SH-SY5Y (cell line): Measurements from ENCODE around the gene INPPL1.

Experiments
- GATA2 ChIP-seq: IDR thresholded peaks from 2 replicates; pipeline ENCODE4 v1.6.1; 2011; ENCODE audit warnings: mild to moderate bottlenecking, low read depth, low read length
- GATA3 ChIP-seq: IDR thresholded peaks from 2 replicates; pipeline ENCODE4 v1.6.1; 2011; ENCODE audit warnings: low read depth, mild to moderate bottlenecking, low read length, moderate library complexity

- TF ChIP-seq GATA2 (no peak), GATA3 (no peak)
Measured at GRCh38 chr11:72249961-72250360, 25.4 kb downstream of the INPPL1 start.
